Ovary (tissue), 9 donors: Measurements from ENCODE around the gene OLIG2. TPM values are rescaled to one million over a fixed set of nuclear protein-coding genes. Genes with fewer than 3 reads are reported as not detected.

Experiments used
- DNase-seq, 5 donors: peaks; one replicate each; pipeline ENCODE4 v3.0.0-alpha.2; 2019 to 2020
- H3K27ac ChIP-seq, 2 donors: fragments of 200-600 bp; one replicate each; pipeline versions ENCODE4 v1.5.1 to v1.8.0; 2019 to 2022
- H3K27me3 ChIP-seq: fragments of 200-600 bp; one replicate; pipeline ENCODE4 v1.8.0; 2022
- H3K36me3 ChIP-seq: fragments of 200-600 bp; sonication (generic); one replicate; pipeline ENCODE4 v1.5.1; 2019
- H3K4me1 ChIP-seq: one replicate; pipeline ENCODE4 v1.8.1; 2013; ENCODE audit warnings: mild to moderate bottlenecking, moderate library complexity; ENCODE audit not compliant: insufficient read depth
- H3K4me3 ChIP-seq: fragments of 200-600 bp; sonication (generic); one replicate; pipeline ENCODE4 v1.5.1; 2017
- H3K9me3 ChIP-seq, 2 donors: fragments of 200-600 bp in 1 of 2; sonication (generic) in 1 of 2; one replicate each; pipeline versions ENCODE4 v1.5.1 to v1.8.1; 2013 to 2019; ENCODE audit warnings: mild to moderate bottlenecking in 1 of 2, moderate library complexity in 1 of 2
- CTCF ChIP-seq, 3 donors: fragments of 450-650 bp in 2 of 3; fragments of 200-600 bp in 1 of 3; IDR thresholded peaks; one replicate each; pipeline versions ENCODE4 v1.5.1 to v1.8.0; 2016 to 2022; ENCODE audit warnings: antibody characterized with exemption in 3 of 3, mild to moderate bottlenecking in 1 of 3
- EP300 ChIP-seq: sonication (generic); formaldehyde crosslinking; IDR thresholded peaks from one replicate; pipeline ENCODE4 v1.6.1; 2017; ENCODE audit warnings: antibody characterized with exemption
- POLR2A ChIP-seq: fragments of 450-650 bp; IDR thresholded peaks from one replicate; pipeline ENCODE4 v1.6.1; 2017; ENCODE audit warnings: antibody characterized with exemption, mild to moderate bottlenecking, moderate library complexity
- WGBS, 3 donors: extraction: QIAGEN DNeasy Blood & Tissue Kit in 1 of 3; methylation state at CpG; one replicate each; pipeline versions ENCODE4 v1.1.5 to v1.1.7; 2013 to 2017; 5-methylcytosine and 5-hydroxymethylcytosine counted together
- intact Hi-C, 4 donors: fragments of 100-400 bp; cut with DNase I; formaldehyde crosslinking; loops; one replicate each; pipeline versions ENCODE4 v1.11.0 to v1.15.1; 2022 to 2023
- polyA plus RNA-seq, 2 donors: library from polyadenylated mRNA; stranded (reverse); fragments of 200-250 nt in 1 of 2; fragments of 350-450 nt in 1 of 2; fragmentation: Illumina TruSeq in 1 of 2; extraction: RNeasy Lipid Tissue Mini Kit (QIAGEN cat#74804) in 1 of 2; gene quantifications; one replicate each; pipeline ENCODE4 v1.2.3, GENCODE V29; 2013 to 2014
- total RNA-seq, 7 donors: library from RNA; depleted of rRNA in 2 of 7; stranded (reverse); fragments of >200 nt in 2 of 7; fragmentation: NEBNext Ultra II Directional in 3 of 7; extraction: Animal tissue kit (Norgen Biotek cat#: 25700) in 3 of 7; gene quantifications; one replicate each; pipeline versions ENCODE4 v1.1.0 to v1.2.4, GENCODE V29; 2016 to 2023
- donor health status: DM: no; HTN: no; CAD: no; lungs with moderate emphysema.
- donor health status: DM: no; HTN: no; CAD: no.
- donor health status: Bipolar disorder and iron deficiency.
- donor health status: DM: yes; HTN: yes; CAD: no.
- donor health status: DM: no; HTN: no; CAD: no.
- donor health status: DM: yes; HTN: yes; CAD: no.

Gene OLIG2
- total and polyA plus RNA-seq, 9 donors, result not detected

- TF ChIP-seq CTCF (IDR thresholded peaks at IDR 0.05) (no peak), POLR2A (no peak), EP300 (no peak)
- H3K4me1 ChIP-seq, result peaks cover 2% of the 10 kb centered on the region
- no peak overlapping the region for H3K27ac ChIP-seq
- H3K27me3 ChIP-seq, result peaks cover 3% of the 10 kb centered on the region
- no peak overlapping the region for H3K4me3 ChIP-seq
- H3K9me3 ChIP-seq, result no peaks in the 10 kb centered on the region
- DNase-seq, result no peak
- no peaks in the 10 kb centered on the region for H3K36me3 ChIP-seq
- intact Hi-C loops, result no loop called here
- WGBS, 3 donors, result 4 to 7% (median 7%) methylated on average over 19 of the region's 19 CpGs
Measured at GRCh38 chr21:33029385-33029921, 3.7 kb downstream of the OLIG2 start.

GRCh38 chr21:33029975-33030461 is 4.3 kb downstream of the OLIG2 start:
- peaks cover 2% of the 10 kb centered on the region for H3K4me1 ChIP-seq
- DNase-seq, result no peak
- intact Hi-C loops, result no loop called here
- H3K27me3 ChIP-seq, result peaks cover 3% of the 10 kb centered on the region
- H3K27ac ChIP-seq, result no peak overlapping the region
- TF ChIP-seq CTCF (IDR thresholded peaks at IDR 0.05), result no peak
- no peak for TF ChIP-seq EP300
- TF ChIP-seq POLR2A, result no peak
- no peaks in the 10 kb centered on the region for H3K36me3 ChIP-seq
- 13 to 20% (median 18%) methylated on average over 10 of the region's 10 CpGs for WGBS, 3 donors
- H3K9me3 ChIP-seq, result no peaks in the 10 kb centered on the region
- no peak overlapping the region for H3K4me3 ChIP-seq

GRCh38 chr21:33030633-33031032 is 4.9 kb downstream of the OLIG2 start:
- Histone ChIP-seq H3K27me3 (peaks cover 3% of the 10 kb centered on the region), H3K27ac (no peak overlapping the region), H3K4me3 (no peak overlapping the region), H3K4me1 (peaks cover 2% of the 10 kb centered on the region), H3K36me3 (no peaks in the 10 kb centered on the region), H3K9me3 (no peaks in the 10 kb centered on the region)
- no peak for TF ChIP-seq POLR2A
- no peak for TF ChIP-seq EP300
- no peak for TF ChIP-seq CTCF (IDR thresholded peaks at IDR 0.05)
- 13 to 20% (median 14%) methylated on average over 6 of the region's 6 CpGs for WGBS, 3 donors
- intact Hi-C loops, result no loop called here
- no peak for DNase-seq

- peaks cover 2% of the 10 kb centered on the region for H3K4me1 ChIP-seq
- intact Hi-C loops, result no loop called here
- TF ChIP-seq EP300, result no peak
- no peak for TF ChIP-seq POLR2A
- no peaks in the 10 kb centered on the region for H3K36me3 ChIP-seq
- H3K27ac ChIP-seq, result no peak overlapping the region
- no peak overlapping the region for H3K4me3 ChIP-seq
- no peak for DNase-seq
- peaks cover 3% of the 10 kb centered on the region for H3K27me3 ChIP-seq
- no peaks in the 10 kb centered on the region for H3K9me3 ChIP-seq
- WGBS, 3 donors, result 13 to 21% (median 14%) methylated on average over 10 of the region's 10 CpGs
Measured at GRCh38 chr21:33031152-33031911, 5.6 kb downstream of the OLIG2 start.

GRCh38 chr21:33032434-33033047 is 6.8 kb downstream of the OLIG2 start:
- H3K9me3 ChIP-seq, result no peaks in the 10 kb centered on the region
- no peaks in the 10 kb centered on the region for H3K36me3 ChIP-seq
- H3K27me3 ChIP-seq, result peaks cover 3% of the 10 kb centered on the region
- no peaks in the 10 kb centered on the region for H3K4me1 ChIP-seq
- TF ChIP-seq CTCF (IDR thresholded peaks at IDR 0.05), result no peak
- no peak for TF ChIP-seq EP300
- no peak for TF ChIP-seq POLR2A
- WGBS, 3 donors, result 14 to 17% (median 16%) methylated on average over 10 of the region's 10 CpGs
- no peak for DNase-seq
- intact Hi-C loops, result no loop called here
- H3K27ac ChIP-seq, result no peak overlapping the region
- no peak overlapping the region for H3K4me3 ChIP-seq
